ENCODE data around the gene CDKL4. TPM values are rescaled to one million over a fixed set of nuclear protein-coding genes. Genes with fewer than 3 reads are reported as not detected.
"Not testable (repeated sequence)": the region's sequence is repeated elsewhere in the genome, so short reads cannot be mapped to it uniquely, and the experiment has no call there.

CDKL4 gene
- total and polyA plus RNA-seq, 7 donors = 0.54 to 3.3 (median 1.3) TPM; not detected in 3

DNA sequence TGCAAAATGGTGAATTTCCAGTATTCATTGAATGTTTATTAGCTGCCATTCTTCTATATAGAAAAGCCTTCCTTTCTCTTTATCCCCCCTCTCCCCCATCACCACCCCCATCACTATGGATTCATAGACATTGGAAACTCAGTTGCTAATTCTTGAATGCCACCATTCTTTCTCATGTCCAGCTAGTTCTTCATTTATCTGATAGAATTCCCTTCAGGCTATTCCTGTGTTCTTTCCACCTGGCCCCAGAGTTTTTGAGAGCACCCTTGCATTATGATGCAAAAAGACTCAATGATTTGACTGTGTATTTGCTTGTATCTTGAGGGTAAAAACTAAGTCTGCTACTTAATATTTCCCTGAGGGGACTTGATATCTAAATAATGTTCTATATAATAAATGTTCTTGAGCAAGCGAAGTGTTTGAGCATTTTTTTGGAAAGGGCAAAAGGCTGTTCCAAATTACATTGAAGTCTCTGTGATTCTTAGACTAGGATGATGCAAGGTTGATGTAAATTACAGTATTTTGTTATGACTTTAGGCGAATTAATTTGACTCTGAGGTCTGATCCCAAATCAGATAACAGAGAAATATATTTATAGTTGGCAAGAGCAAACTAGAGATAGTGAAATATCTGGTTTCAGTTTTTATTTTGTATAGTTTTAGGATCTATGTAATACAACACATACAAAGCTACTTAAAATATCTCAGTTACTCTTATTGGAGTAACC lies 104.1 kb downstream of the CDKL4 start:
- no peaks in the 10 kb centered on the region for H3K36me3 ChIP-seq
- no peaks in the 10 kb centered on the region for H3K9me3 ChIP-seq
- DNase-seq = no peak
- no peak for TF ChIP-seq EP300 (IDR thresholded peaks at IDR 0.05)
- TF ChIP-seq POLR2A (IDR thresholded peaks at IDR 0.05) = no peak
- TF ChIP-seq, protein P1, sequence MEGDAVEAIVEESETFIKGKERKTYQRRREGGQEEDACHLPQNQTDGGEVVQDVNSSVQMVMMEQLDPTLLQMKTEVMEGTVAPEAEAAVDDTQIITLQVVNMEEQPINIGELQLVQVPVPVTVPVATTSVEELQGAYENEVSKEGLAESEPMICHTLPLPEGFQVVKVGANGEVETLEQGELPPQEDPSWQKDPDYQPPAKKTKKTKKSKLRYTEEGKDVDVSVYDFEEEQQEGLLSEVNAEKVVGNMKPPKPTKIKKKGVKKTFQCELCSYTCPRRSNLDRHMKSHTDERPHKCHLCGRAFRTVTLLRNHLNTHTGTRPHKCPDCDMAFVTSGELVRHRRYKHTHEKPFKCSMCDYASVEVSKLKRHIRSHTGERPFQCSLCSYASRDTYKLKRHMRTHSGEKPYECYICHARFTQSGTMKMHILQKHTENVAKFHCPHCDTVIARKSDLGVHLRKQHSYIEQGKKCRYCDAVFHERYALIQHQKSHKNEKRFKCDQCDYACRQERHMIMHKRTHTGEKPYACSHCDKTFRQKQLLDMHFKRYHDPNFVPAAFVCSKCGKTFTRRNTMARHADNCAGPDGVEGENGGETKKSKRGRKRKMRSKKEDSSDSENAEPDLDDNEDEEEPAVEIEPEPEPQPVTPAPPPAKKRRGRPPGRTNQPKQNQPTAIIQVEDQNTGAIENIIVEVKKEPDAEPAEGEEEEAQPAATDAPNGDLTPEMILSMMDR (IDR thresholded peaks at IDR 0.05) = no peak
- no peak for TF ChIP-seq POLR2AphosphoS5 (IDR thresholded peaks at IDR 0.05)
- 69 to 76% methylated on average over 2 of the region's 2 CpGs for WGBS, 2 donors
- intact Hi-C loops (cut with DNase I) = no loop called here
- no peak overlapping the region for H3K4me3 ChIP-seq
- no peak overlapping the region for H3K27ac ChIP-seq
- H3K4me1 ChIP-seq = peaks cover 0 to 16% (median 5%) of the 10 kb centered on the region in 4 donors
- no peaks in the 10 kb centered on the region for H3K27me3 ChIP-seq

DNA sequence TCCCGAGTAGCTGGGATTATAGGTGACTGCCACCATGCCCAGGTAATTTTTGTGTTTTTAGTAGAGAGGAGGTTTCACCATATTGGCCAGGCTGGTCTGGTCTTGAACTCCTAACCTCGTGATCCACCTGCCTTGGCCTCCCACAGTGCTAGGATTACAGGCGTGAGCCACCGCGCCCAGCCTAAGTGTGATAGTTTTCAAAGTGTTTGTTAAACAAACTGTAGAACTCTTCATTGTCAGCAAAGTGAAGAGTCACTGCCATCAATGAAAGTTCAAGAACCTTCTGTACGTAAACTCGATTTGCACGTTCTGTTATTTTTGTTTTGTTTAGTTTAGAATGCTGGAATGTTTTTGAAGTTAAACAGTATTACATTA lies 104.9 kb downstream of the CDKL4 start:
- Histone ChIP-seq H3K27ac (no peak overlapping the region), H3K27me3 (no peaks in the 10 kb centered on the region), H3K4me3 (no peak overlapping the region), H3K4me1 (peaks cover 0 to 16% (median 5%) of the 10 kb centered on the region in 4 donors), H3K9me3 (no peaks in the 10 kb centered on the region), H3K36me3 (no peaks in the 10 kb centered on the region)
- intact Hi-C loops (cut with DNase I) = no loop called here
- DNase-seq = no peak
- no peak for TF ChIP-seq POLR2AphosphoS5 (IDR thresholded peaks at IDR 0.05)
- no peak for TF ChIP-seq POLR2A (IDR thresholded peaks at IDR 0.05)
- no peak for TF ChIP-seq EP300 (IDR thresholded peaks at IDR 0.05)
- TF ChIP-seq, protein P1 (IDR thresholded peaks at IDR 0.05) = no peak
- 89 to 93% methylated on average over 8 of the region's 8 CpGs for WGBS, 2 donors

DNA sequence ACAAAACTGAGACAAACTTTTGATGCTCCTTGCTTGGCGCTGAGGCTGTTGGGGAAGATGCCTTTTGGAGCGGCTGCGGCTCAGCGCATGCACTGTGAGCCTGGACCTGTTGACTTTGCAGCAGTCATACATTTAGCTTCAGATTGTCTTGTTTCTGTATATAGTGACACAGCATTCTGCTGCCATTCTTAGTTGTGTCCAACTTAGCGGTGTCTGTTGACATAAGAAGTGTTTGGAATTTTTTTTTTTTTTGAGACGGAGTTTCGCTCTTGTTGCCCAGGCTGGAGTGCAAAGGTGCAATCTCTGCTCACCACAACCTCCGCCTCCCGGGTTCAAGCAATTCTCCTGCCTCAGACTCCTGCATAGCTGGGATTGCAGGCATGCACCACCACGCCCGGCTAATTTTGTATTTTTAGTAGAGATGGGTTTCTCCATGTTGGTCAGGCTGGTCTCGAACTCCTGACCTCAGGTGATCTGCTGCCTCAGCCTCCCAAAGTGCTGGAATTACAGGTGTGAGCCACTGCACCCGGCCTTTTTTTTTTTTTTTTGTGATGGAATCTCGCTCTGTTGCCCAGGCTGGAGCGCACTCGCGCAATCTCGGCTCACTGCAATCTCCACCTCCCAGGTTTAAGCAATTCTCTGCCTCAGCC lies 105.5 kb downstream of the CDKL4 start:
- H3K9me3 ChIP-seq; DNase-seq; H3K36me3 ChIP-seq; H3K4me3 ChIP-seq; intact Hi-C loops (cut with DNase I); H3K27me3 ChIP-seq; H3K27ac ChIP-seq: not testable (repeated sequence)
- H3K4me1 ChIP-seq = peaks cover 0 to 16% (median 5%) of the 10 kb centered on the region in 4 donors
- WGBS, 2 donors = 91% methylated on average over 18 of the region's 18 CpGs

DNA sequence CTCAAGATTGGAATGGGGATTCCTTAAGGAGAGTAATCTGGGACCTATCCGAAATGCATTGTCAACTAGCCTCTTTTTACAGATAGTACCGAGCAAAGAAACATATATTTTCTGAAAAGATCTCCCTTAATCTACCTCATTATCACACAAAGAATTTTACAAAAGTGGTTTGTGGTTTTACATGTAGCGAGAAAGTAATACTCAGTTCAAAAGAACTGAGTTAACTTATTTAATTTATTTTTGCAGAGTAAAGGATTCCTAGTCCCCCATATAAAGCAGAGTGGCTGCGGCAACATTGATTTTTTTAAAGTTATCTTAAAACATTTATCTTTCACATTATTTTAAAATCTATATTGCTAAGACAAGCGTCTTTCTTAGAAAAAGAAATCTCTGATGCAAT lies 107.0 kb downstream of the CDKL4 start:
- no peak for DNase-seq
- 65 to 85% methylated on average over 5 of the region's 5 CpGs for WGBS, 2 donors
- Histone ChIP-seq H3K27me3 (no peaks in the 10 kb centered on the region), H3K9me3 (no peaks in the 10 kb centered on the region), H3K36me3 (no peaks in the 10 kb centered on the region), H3K4me1 (peaks cover 0 to 10% (median 4%) of the 10 kb centered on the region in 4 donors), H3K4me3 (no peak overlapping the region), H3K27ac (no peak overlapping the region)
- TF ChIP-seq POLR2A (IDR thresholded peaks at IDR 0.05) (no peak), POLR2AphosphoS5 (IDR thresholded peaks at IDR 0.05) (no peak), EP300 (IDR thresholded peaks at IDR 0.05) (no peak)
- TF ChIP-seq, protein P1 (IDR thresholded peaks at IDR 0.05) = no peak
- intact Hi-C loops (cut with DNase I) = no loop called here

DNA sequence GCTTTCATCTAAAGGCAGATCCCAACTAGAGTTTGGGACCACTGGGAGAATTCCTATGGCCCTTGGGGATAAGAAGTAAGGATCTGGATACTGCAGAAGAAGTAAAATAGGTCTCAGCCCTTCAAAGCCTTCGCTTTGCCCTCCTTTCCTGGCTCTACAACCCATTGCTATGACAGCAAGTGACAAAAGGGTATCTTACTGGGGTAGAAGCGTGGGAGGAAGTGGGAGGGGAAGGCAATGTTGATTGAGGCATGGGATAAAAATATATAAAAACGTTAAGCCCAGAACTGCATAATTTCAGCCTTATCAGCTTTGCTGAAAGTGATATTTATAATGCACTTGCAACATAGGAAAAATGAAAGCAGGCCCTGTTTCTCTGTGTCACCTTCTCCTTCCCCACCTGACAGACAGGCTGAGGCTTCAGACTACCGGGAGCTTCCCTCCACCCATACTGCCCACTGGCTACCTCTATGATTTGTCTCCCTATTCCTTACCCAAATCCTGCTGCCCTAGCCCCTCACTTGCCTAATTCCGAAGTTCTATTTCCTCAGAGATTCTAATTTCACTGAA lies 108.0 kb downstream of the CDKL4 start:
- TF ChIP-seq EP300 (IDR thresholded peaks at IDR 0.05) = no peak
- no peak for TF ChIP-seq POLR2A (IDR thresholded peaks at IDR 0.05)
- no peak for TF ChIP-seq POLR2AphosphoS5 (IDR thresholded peaks at IDR 0.05)
- TF ChIP-seq, protein P1 (IDR thresholded peaks at IDR 0.05) = no peak
- 65 to 68% methylated on average over 5 of the region's 5 CpGs for WGBS, 2 donors
- intact Hi-C loops (cut with DNase I) = no loop called here
- H3K27me3 ChIP-seq = no peaks in the 10 kb centered on the region
- no peak overlapping the region for H3K4me3 ChIP-seq
- no peaks in the 10 kb centered on the region for H3K4me1 ChIP-seq
- H3K27ac ChIP-seq = no peak overlapping the region
- H3K9me3 ChIP-seq = no peaks in the 10 kb centered on the region
- H3K36me3 ChIP-seq = no peaks in the 10 kb centered on the region
- no peak for DNase-seq

All from sigmoid colon (tissue), 7 donors.